PC-3 (cell line): ENCODE data around the gene PSMD1.

Experiments used
- CTCF ChIP-seq: fragments of 300-600 bp; sonication (generic); conservative IDR thresholded peaks from 2 replicates; pipeline ENCODE4 v1.5.1; 2017; ENCODE audit warnings: antibody characterized with exemption, low read depth, mild to moderate bottlenecking, low read length
- EZH2phosphoT487 ChIP-seq: fragments of 300-600 bp; sonication (generic); IDR thresholded peaks from 2 replicates; pipeline ENCODE4 v1.6.1; 2018; ENCODE audit warnings: mild to moderate bottlenecking, antibody characterized with exemption, low read length, borderline replicate concordance

- TF ChIP-seq CTCF (no peak), EZH2phosphoT487 (no peak)
These were observed 46.1 kb downstream of the PSMD1 start for GRCh38 chr2:231102772-231103171.
